Spleen (tissue), 11 donors: ENCODE measurements around the gene ZFYVE27. TPM values are rescaled to one million over a fixed set of nuclear protein-coding genes. Genes with fewer than 3 reads are reported as not detected.

Experiments used
- DNase-seq: peaks from one replicate; pipeline ENCODE4 v3.0.0-alpha.2; 2020
- H3K27ac ChIP-seq, 8 donors: fragments of 200-600 bp; sonication (generic) in 7 of 8; 1 replicate in 4 of 8; 2 replicates in 4 of 8; pipeline versions ENCODE4 v1.5.0 to v1.8.0; 2016 to 2021; ENCODE audit warnings: inconsistent platforms in 4 of 8, mild to moderate bottlenecking in 4 of 8, moderate library complexity in 1 of 8
- H3K27me3 ChIP-seq, 7 donors: fragments of 200-600 bp; sonication (generic) in 6 of 7; replicated peaks in 1 of 7; 1 replicate in 4 of 7; 2 replicates in 3 of 7; pipeline versions ENCODE4 v1.5.0 to v1.8.0; 2016 to 2021; ENCODE audit warnings: inconsistent platforms in 3 of 7, mild to moderate bottlenecking in 1 of 7
- H3K36me3 ChIP-seq, 6 donors: fragments of 200-600 bp; sonication (generic) in 5 of 6; 1 replicate in 4 of 6; 2 replicates in 2 of 6; pipeline versions ENCODE4 v1.5.0 to v1.8.0; 2016 to 2021; ENCODE audit warnings: inconsistent platforms in 2 of 6
- H3K4me1 ChIP-seq, 6 donors: fragments of 200-600 bp; sonication (generic) in 5 of 6; 1 replicate in 3 of 6; 2 replicates in 3 of 6; pipeline versions ENCODE4 v1.5.0 to v1.8.0; 2016 to 2021; ENCODE audit warnings: inconsistent platforms in 3 of 6
- H3K4me3 ChIP-seq, 8 donors: fragments of 200-600 bp; sonication (generic) in 7 of 8; 1 replicate in 4 of 8; 2 replicates in 4 of 8; pipeline versions ENCODE4 v1.5.0 to v1.8.0; 2016 to 2021; ENCODE audit warnings: inconsistent platforms in 4 of 8, mild to moderate bottlenecking in 4 of 8, moderate library complexity in 2 of 8
- H3K9me3 ChIP-seq, 8 donors: fragments of 200-600 bp; sonication (generic) in 7 of 8; 1 replicate in 4 of 8; 2 replicates in 4 of 8; pipeline versions ENCODE4 v1.5.0 to v1.8.0; 2016 to 2021; ENCODE audit warnings: inconsistent platforms in 4 of 8
- POLR2A ChIP-seq, 3 donors: fragments of 450-650 bp; IDR thresholded peaks; one replicate each; pipeline ENCODE4 v1.5.1; 2017; ENCODE audit warnings: antibody characterized with exemption in 3 of 3, mild to moderate bottlenecking in 1 of 3
- POLR2AphosphoS5 ChIP-seq, 3 donors: sonication (generic); formaldehyde crosslinking; IDR thresholded peaks; one replicate each; pipeline ENCODE4 v1.5.1; 2017; ENCODE audit warnings: antibody characterized with exemption in 3 of 3
- WGBS, 5 donors: extraction: QIAGEN DNeasy Blood & Tissue Kit in 3 of 5; methylation state at CpG; one replicate each; pipeline versions ENCODE4 v1.1.5 to v1.1.7; 2013 to 2018; 5-methylcytosine and 5-hydroxymethylcytosine counted together
- intact Hi-C: fragments of 100-400 bp; cut with DNase I; formaldehyde crosslinking; loops from one replicate; pipeline ENCODE4 v1.15.0; 2023; ENCODE audit warnings: low total_unique reads
- polyA plus RNA-seq, 3 donors: library from polyadenylated mRNA; stranded (reverse); fragments of 200-250 nt; gene quantifications; one replicate each; pipeline ENCODE4 v1.2.1, GENCODE V29; 2013
- total RNA-seq, 7 donors: library from RNA; depleted of rRNA in 3 of 7; stranded (reverse); fragments of >200 nt in 3 of 7; fragmentation: NEBNext Ultra II Directional in 4 of 7; extraction: Animal tissue kit (Norgen Biotek cat#: 25700) in 4 of 7; gene quantifications; one replicate each; pipeline versions ENCODE4 v1.1.0 to v1.2.1, GENCODE V29; 2016 to 2021
- TF ChIP-seq, protein P1 (sequence below), 11 experiments: fragments of 200-600 bp in 7 of 11; fragments of 450-650 bp in 4 of 11; sonication (generic) in 4 of 11; IDR thresholded peaks in 8 of 11; conservative IDR thresholded peaks in 3 of 11; 1 replicate in 7 of 11; 2 replicates in 4 of 11; pipeline versions ENCODE4 v1.4.0 to v1.8.0; 2016 to 2021; ENCODE audit warnings: antibody characterized with exemption in 11 of 11, inconsistent platforms in 4 of 11, mild to moderate bottlenecking in 1 of 11
- donor health status: healthy with polysubstance abuse.
- donor health status: DM: no; HTN: no; CAD: no; lungs with moderate emphysema.
- donor health status: DM: no; HTN: no; CAD: no.
- donor health status: Bipolar disorder and iron deficiency.
- donor health status: healthy.
- donor health status: DM: no; HTN: no; CAD: no.
- donor health status: DM: yes; HTN: yes; CAD: no.

ZFYVE27 gene
- total and polyA plus RNA-seq, 10 donors = 16.8 to 42.2 (median 31.7) TPM

DNA sequence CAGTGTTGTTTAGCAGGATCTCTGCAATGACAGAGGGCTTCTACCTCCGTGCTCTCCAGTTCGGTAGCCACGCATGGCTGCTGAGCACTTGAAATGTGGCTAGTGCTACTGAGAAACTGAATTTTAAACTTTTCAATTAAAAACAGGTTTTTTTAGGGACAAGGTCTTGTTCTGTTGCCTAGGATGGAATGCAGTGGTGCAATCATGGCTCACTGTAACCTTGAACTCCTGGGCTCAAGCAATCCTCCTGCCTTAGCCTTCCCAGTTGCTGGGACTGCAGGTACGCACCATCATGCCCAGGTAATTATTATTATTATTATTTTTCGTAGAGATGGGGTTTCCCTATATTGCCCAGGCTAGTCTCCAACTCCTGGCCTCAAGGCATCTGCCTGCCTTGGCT is 48.3 kb downstream of the ZFYVE27 start:
- Histone ChIP-seq H3K9me3 (no peaks in the 10 kb centered on the region), H3K36me3 (no peaks in the 10 kb centered on the region), H3K27ac (no peak overlapping the region), H3K27me3 (peaks cover 0 to 31% (median 3%) of the 10 kb centered on the region in 7 donors), H3K4me1 (peaks cover 0 to 25% (median 9%) of the 10 kb centered on the region in 6 donors), H3K4me3 (no peak overlapping the region)
- intact Hi-C loops = no loop called here
- 87 to 95% (median 89%) methylated on average over 5 of the region's 5 CpGs for WGBS, 5 donors
- DNase-seq = no peak
- TF ChIP-seq POLR2AphosphoS5 (IDR thresholded peaks at IDR 0.05) (no peak), POLR2A (IDR thresholded peaks at IDR 0.05) (no peak)
- TF ChIP-seq, protein P1, sequence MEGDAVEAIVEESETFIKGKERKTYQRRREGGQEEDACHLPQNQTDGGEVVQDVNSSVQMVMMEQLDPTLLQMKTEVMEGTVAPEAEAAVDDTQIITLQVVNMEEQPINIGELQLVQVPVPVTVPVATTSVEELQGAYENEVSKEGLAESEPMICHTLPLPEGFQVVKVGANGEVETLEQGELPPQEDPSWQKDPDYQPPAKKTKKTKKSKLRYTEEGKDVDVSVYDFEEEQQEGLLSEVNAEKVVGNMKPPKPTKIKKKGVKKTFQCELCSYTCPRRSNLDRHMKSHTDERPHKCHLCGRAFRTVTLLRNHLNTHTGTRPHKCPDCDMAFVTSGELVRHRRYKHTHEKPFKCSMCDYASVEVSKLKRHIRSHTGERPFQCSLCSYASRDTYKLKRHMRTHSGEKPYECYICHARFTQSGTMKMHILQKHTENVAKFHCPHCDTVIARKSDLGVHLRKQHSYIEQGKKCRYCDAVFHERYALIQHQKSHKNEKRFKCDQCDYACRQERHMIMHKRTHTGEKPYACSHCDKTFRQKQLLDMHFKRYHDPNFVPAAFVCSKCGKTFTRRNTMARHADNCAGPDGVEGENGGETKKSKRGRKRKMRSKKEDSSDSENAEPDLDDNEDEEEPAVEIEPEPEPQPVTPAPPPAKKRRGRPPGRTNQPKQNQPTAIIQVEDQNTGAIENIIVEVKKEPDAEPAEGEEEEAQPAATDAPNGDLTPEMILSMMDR (IDR thresholded peaks at IDR 0.05 in 8 of 11, conservative IDR thresholded peaks at IDR 0.05 in 3 of 11) = no peak

GRCh38 chr10:97785731-97786130 is 48.8 kb downstream of the ZFYVE27 start:
- H3K9me3 ChIP-seq = no peaks in the 10 kb centered on the region
- H3K4me3 ChIP-seq = no peak overlapping the region
- 81 to 89% (median 87%) methylated on average over 9 of the region's 9 CpGs for WGBS, 5 donors
- intact Hi-C loops = no loop called here
- peaks cover 0 to 24% (median 9%) of the 10 kb centered on the region in 6 donors for H3K4me1 ChIP-seq
- no peak for DNase-seq
- H3K27me3 ChIP-seq = peaks cover 0 to 32% (median 3%) of the 10 kb centered on the region in 7 donors
- TF ChIP-seq, protein P1 (IDR thresholded peaks at IDR 0.05 in 8 of 11, conservative IDR thresholded peaks at IDR 0.05 in 3 of 11) = no peak
- TF ChIP-seq POLR2A (IDR thresholded peaks at IDR 0.05) (no peak), POLR2AphosphoS5 (IDR thresholded peaks at IDR 0.05) (no peak)
- no peak overlapping the region for H3K27ac ChIP-seq
- H3K36me3 ChIP-seq = no peaks in the 10 kb centered on the region

- no peak overlapping the region for H3K4me3 ChIP-seq
- H3K27ac ChIP-seq = no peak overlapping the region
- intact Hi-C loops = no loop called here
- peaks cover 0 to 47% (median 3%) of the 10 kb centered on the region in 7 donors for H3K27me3 ChIP-seq
- no peak for DNase-seq
- no peaks in the 10 kb centered on the region for H3K36me3 ChIP-seq
- 18 to 27% (median 22%) methylated on average over 14 to 22 of the region's 22 CpGs for WGBS, 5 donors
- no peaks in the 10 kb centered on the region for H3K9me3 ChIP-seq
- H3K4me1 ChIP-seq = peaks cover 0 to 17% (median 2%) of the 10 kb centered on the region in 6 donors
- TF ChIP-seq POLR2A (IDR thresholded peaks at IDR 0.05) = no peak
- TF ChIP-seq, protein P1 (IDR thresholded peaks at IDR 0.05 in 8 of 11, conservative IDR thresholded peaks at IDR 0.05 in 3 of 11) = no peak
- no peak for TF ChIP-seq POLR2AphosphoS5 (IDR thresholded peaks at IDR 0.05)
Observed at GRCh38 chr10:97788552-97789442, 51.9 kb downstream of the ZFYVE27 start.

DNA sequence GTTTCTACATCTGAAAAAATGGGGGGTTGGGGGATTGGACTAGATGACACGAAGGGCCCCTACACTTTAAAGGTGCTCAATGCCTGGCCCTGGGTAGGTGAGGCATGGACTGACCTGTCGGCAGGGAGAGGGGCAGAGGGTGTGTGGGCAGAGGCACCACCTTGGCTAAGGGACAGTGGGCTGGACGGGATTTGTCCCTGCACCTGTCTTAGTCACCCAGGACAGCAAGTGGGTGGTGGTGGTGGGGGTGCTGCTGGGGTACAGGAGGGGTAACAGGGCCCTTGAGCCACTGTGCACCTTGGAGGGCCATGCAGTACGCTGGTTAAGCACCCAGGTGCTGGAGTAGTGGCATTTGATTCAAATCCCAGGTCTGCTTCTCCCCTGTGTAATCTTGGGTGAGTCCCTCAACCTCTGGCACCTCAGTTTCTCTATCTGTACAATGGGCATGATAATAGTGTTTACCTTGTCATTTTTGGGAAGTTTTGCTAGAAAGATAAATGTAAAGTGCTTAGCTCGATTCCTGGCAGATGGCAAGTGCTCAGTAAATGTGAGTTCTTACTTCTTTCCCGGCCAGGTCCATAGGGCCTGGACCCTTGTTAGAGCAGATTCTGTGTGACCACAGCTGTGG is 53.0 kb downstream of the ZFYVE27 start:
- Histone ChIP-seq H3K4me1 (peaks cover 0 to 17% (median 2%) of the 10 kb centered on the region in 6 donors), H3K4me3 (no peak overlapping the region), H3K36me3 (no peaks in the 10 kb centered on the region), H3K27me3 (peaks cover 0 to 47% (median 3%) of the 10 kb centered on the region in 7 donors), H3K27ac (no peak overlapping the region), H3K9me3 (no peaks in the 10 kb centered on the region)
- intact Hi-C loops = loop anchor here (2.0 kb wide), 1 partner anchor 81 kb away; no protein-coding TSS in a partner anchor
- WGBS, 5 donors = 60 to 76% (median 70%) methylated on average over 5 to 6 of the region's 6 CpGs
- no peak for DNase-seq
- TF ChIP-seq POLR2A (IDR thresholded peaks at IDR 0.05) (no peak), POLR2AphosphoS5 (IDR thresholded peaks at IDR 0.05) (no peak)
- TF ChIP-seq, protein P1 (IDR thresholded peaks at IDR 0.05 in 8 of 11, conservative IDR thresholded peaks at IDR 0.05 in 3 of 11) = no peak
